Measurements from ENCODE around the gene EFNA2.
"Not testable (repeated sequence)": the region's sequence is repeated elsewhere in the genome, so short reads cannot be mapped to it uniquely, and the experiment has no call there.

Gene EFNA2

GRCh38 chr19:1318678-1319471 is 33.2 kb downstream of the EFNA2 start:
- ATAC-seq (no peak), DNase-seq (ENCODE audit: low spot score in 2 of 2) (no peak)
- H3K27ac Mint-ChIP-seq, result no peak overlapping the region
- H3K9me3 Mint-ChIP-seq, result no peaks in the 10 kb centered on the region
- no peaks in the 10 kb centered on the region for H3K36me3 Mint-ChIP-seq
- no peak overlapping the region for H3K4me3 Mint-ChIP-seq
- H3K4me1 Mint-ChIP-seq, result peaks cover 8% of the 10 kb centered on the region

- not testable (repeated sequence) for H3K4me3 Mint-ChIP-seq; H3K9me3 Mint-ChIP-seq; ATAC-seq; H3K4me1 Mint-ChIP-seq; DNase-seq (ENCODE audit: low spot score in 2 of 2); H3K36me3 Mint-ChIP-seq; H3K27ac Mint-ChIP-seq
Measured at GRCh38 chr19:1320282-1320650, 34.6 kb downstream of the EFNA2 start.

GRCh38 chr19:1321539-1321938 is 35.9 kb downstream of the EFNA2 start:
- Mint-ChIP-seq H3K4me1 (peaks cover 8% of the 10 kb centered on the region), H3K36me3 (no peaks in the 10 kb centered on the region), H3K27ac (no peak overlapping the region), H3K9me3 (no peaks in the 10 kb centered on the region), H3K4me3 (no peak overlapping the region)
- ATAC-seq, result no peak
- no peak for DNase-seq (ENCODE audit: low spot score in 2 of 2)

- Mint-ChIP-seq H3K27ac (no peak overlapping the region), H3K4me1 (peaks cover 8% of the 10 kb centered on the region), H3K36me3 (no peaks in the 10 kb centered on the region), H3K4me3 (no peak overlapping the region), H3K9me3 (no peaks in the 10 kb centered on the region)
- DNase-seq (ENCODE audit: low spot score in 2 of 2) (no peak), ATAC-seq (no peak)
Measured at GRCh38 chr19:1322198-1322981, 36.7 kb downstream of the EFNA2 start.

GRCh38 chr19:1324249-1324805 is 38.7 kb downstream of the EFNA2 start:
- Mint-ChIP-seq H3K36me3 (no peaks in the 10 kb centered on the region), H3K27ac (no peak overlapping the region), H3K4me1 (peaks cover 8% of the 10 kb centered on the region), H3K4me3 (no peak overlapping the region), H3K9me3 (no peaks in the 10 kb centered on the region)
- no peak for ATAC-seq
- no peak for DNase-seq (ENCODE audit: low spot score in 2 of 2)

- H3K36me3 Mint-ChIP-seq, result no peaks in the 10 kb centered on the region
- peaks cover 8% of the 10 kb centered on the region for H3K4me1 Mint-ChIP-seq
- no peak for DNase-seq (ENCODE audit: low spot score in 2 of 2)
- H3K4me3 Mint-ChIP-seq, result no peak overlapping the region
- no peaks in the 10 kb centered on the region for H3K9me3 Mint-ChIP-seq
- peak; percentile 16 for ATAC-seq
- H3K27ac Mint-ChIP-seq, result no peak overlapping the region
Measured at GRCh38 chr19:1324806-1325567, 39.3 kb downstream of the EFNA2 start.

- Mint-ChIP-seq H3K36me3 (no peaks in the 10 kb centered on the region), H3K27ac (no peak overlapping the region), H3K4me3 (no peak overlapping the region), H3K4me1 (peaks cover 8% of the 10 kb centered on the region), H3K9me3 (no peaks in the 10 kb centered on the region)
- DNase-seq (ENCODE audit: low spot score in 2 of 2), result no peak
- no peak for ATAC-seq
Measured at GRCh38 chr19:1325568-1326294, 40.1 kb downstream of the EFNA2 start.

- Mint-ChIP-seq H3K4me1 (peaks cover 8% of the 10 kb centered on the region), H3K36me3 (no peaks in the 10 kb centered on the region), H3K9me3 (no peaks in the 10 kb centered on the region), H3K27ac (no peak overlapping the region), H3K4me3 (no peak overlapping the region)
- ATAC-seq, result no peak
- no peak for DNase-seq (ENCODE audit: low spot score in 2 of 2)
Measured at GRCh38 chr19:1327125-1327524, 41.5 kb downstream of the EFNA2 start.

- H3K27ac Mint-ChIP-seq; H3K4me1 Mint-ChIP-seq; H3K36me3 Mint-ChIP-seq; H3K4me3 Mint-ChIP-seq; ATAC-seq; H3K9me3 Mint-ChIP-seq; DNase-seq (ENCODE audit: low spot score in 2 of 2): not testable (repeated sequence)
Measured at GRCh38 chr19:1332208-1332607, 46.5 kb downstream of the EFNA2 start.

- no peaks in the 10 kb centered on the region for H3K4me1 Mint-ChIP-seq
- DNase-seq (ENCODE audit: low spot score in 2 of 2) (no peak), ATAC-seq (no peak)
- H3K9me3 Mint-ChIP-seq, result no peaks in the 10 kb centered on the region
- H3K4me3 Mint-ChIP-seq, result no peak overlapping the region
- no peak overlapping the region for H3K27ac Mint-ChIP-seq
- no peaks in the 10 kb centered on the region for H3K36me3 Mint-ChIP-seq
Measured at GRCh38 chr19:1336079-1336684, 50.5 kb downstream of the EFNA2 start.

- Mint-ChIP-seq H3K36me3 (no peaks in the 10 kb centered on the region), H3K9me3 (no peaks in the 10 kb centered on the region), H3K4me1 (no peaks in the 10 kb centered on the region), H3K27ac (no peak overlapping the region), H3K4me3 (no peak overlapping the region)
- no peak for DNase-seq (ENCODE audit: low spot score in 2 of 2)
- ATAC-seq, result peak; percentile 11
Measured at GRCh38 chr19:1340681-1341469, 55.2 kb downstream of the EFNA2 start.

GRCh38 chr19:1343041-1343440 is 57.4 kb downstream of the EFNA2 start:
- Mint-ChIP-seq H3K27ac (no peak overlapping the region), H3K4me1 (no peaks in the 10 kb centered on the region), H3K9me3 (no peaks in the 10 kb centered on the region), H3K4me3 (no peak overlapping the region), H3K36me3 (no peaks in the 10 kb centered on the region)
- no peak for DNase-seq (ENCODE audit: low spot score in 2 of 2)
- no peak for ATAC-seq

- no peak overlapping the region for H3K4me3 Mint-ChIP-seq
- ATAC-seq, result no peak
- no peaks in the 10 kb centered on the region for H3K4me1 Mint-ChIP-seq
- H3K9me3 Mint-ChIP-seq, result no peaks in the 10 kb centered on the region
- H3K27ac Mint-ChIP-seq, result no peak overlapping the region
- peaks cover 2% of the 10 kb centered on the region for H3K36me3 Mint-ChIP-seq
- no peak for DNase-seq (ENCODE audit: low spot score in 2 of 2)
Measured at GRCh38 chr19:1349211-1349610, 63.5 kb downstream of the EFNA2 start.

- ATAC-seq (no peak), DNase-seq (ENCODE audit: low spot score in 2 of 2) (no peak)
- peaks cover 15% of the 10 kb centered on the region for H3K36me3 Mint-ChIP-seq
- peaks cover 7% of the 10 kb centered on the region for H3K4me1 Mint-ChIP-seq
- H3K9me3 Mint-ChIP-seq, result no peaks in the 10 kb centered on the region
- no peak overlapping the region for H3K27ac Mint-ChIP-seq
- H3K4me3 Mint-ChIP-seq, result no peak overlapping the region
Measured at GRCh38 chr19:1350867-1351266, 65.2 kb downstream of the EFNA2 start.

Data from stimulated activated effector memory CD8-positive, alpha-beta T cell treated with anti-CD3 and anti-CD28 coated beads, Interleukin-12 subunit alpha, Interleukin-12 subunit beta, amount 100 ng/mL, for 72 hours (primary cell).